HPDE6-E6E7 (cell line): ENCODE data around the gene TRIM61.
A peak's percentile ranks its signal among the peaks of the same experiment; 100 is the strongest.
"Not testable (repeated sequence)": the region's sequence is repeated elsewhere in the genome, so short reads cannot be mapped to it uniquely, and the experiment has no call there.

ENCODE experiments used
- DNase-seq: peaks from one replicate; pipeline ENCODE4 v3.0.0; 2011; ENCODE audit warnings: missing footprints; ENCODE audit errors: extremely low spot score

TRIM61 gene

DNA sequence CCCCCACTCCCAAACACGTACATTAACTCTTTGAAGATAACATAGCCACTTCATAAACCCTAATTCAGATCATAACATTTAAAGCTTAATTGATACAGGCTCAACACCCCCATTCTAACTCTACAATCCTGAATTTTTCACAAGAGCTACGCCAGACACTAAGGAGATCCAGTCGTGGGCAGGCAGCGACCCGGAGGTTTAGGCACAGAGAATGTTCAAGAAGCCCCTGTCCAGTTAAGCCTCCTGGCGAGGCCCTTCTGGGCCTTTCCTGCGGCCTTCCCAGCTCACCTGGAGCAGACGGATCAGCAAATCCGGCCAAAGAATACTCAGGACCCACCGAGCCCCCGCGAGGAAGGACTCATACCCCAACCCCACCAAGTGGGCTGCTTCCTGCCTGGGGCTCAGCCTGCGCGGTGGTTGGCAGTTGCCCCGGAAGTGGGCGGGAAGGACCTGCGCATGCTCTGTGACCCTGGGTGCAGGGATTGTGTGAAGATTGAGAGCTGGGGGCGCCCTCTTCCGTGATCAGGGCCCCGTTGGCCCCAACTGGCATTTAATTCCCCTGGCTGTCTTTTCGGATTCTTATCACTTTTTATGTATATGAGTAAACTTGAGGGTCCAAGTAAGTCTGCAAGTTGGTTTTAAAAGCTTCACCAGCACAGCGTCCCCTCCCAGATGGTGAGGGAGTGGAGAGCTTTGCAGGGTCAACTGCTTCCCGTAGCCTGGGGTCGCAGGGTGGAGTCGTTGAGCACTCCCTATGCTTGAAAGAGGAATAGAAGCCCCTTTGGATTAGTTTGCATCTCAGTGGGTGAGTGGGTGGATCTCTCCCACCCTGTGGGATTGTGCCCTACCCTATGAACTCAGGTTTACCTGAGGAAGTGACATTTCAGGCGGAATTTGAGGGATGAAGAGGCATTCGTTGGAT lies at the start of gene TRIM61:
TSS of gene TRIM61 (minus strand) at position 415 of the 922 bp plus-strand sequence. CDS start 7,655 bp downstream, outside the sequence.
- DNase-seq: no peak

DNA sequence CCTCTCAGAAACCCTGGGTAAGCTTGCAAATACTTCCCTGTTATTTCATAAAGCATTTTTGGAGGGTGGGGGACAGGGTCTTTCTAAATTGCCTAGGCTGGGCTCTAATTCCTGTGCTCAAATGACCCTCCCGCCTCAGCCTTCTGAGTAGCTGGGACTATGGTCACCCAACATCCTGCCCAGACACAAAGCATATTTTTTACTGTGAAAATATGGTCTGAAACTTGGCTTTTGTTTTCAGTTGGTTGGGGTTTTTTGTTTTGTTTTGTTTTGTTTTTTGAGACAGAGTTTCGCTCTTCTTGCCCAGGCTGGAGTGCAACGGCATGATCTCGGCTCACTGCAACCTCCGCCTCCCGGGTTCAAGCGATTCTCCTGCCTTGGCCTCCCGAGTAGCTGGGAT lies 48.3 kb upstream of the TRIM61 start:
- DNase-seq: not testable (repeated sequence)

DNA sequence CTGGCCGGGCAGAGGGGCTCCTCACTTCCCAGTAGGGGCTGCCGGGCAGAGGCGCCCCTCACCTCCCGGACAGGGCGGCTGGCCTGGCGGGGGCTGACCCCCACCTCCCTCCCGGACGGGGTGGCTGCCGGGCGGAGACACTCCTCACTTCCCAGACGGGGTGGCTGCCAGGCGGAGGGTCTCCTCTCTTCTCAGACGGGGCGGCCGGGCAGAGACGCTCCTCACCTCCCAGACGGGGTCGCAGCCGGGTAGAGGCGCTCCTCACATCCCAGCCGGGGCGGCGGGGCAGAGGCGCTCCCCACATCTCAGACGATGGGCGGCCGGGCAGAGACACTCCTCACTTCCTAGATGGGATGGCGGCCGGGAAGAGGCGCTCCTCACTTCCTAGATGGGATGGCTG lies 42.5 kb upstream of the TRIM61 start:
- DNase-seq: not testable (repeated sequence)

DNA sequence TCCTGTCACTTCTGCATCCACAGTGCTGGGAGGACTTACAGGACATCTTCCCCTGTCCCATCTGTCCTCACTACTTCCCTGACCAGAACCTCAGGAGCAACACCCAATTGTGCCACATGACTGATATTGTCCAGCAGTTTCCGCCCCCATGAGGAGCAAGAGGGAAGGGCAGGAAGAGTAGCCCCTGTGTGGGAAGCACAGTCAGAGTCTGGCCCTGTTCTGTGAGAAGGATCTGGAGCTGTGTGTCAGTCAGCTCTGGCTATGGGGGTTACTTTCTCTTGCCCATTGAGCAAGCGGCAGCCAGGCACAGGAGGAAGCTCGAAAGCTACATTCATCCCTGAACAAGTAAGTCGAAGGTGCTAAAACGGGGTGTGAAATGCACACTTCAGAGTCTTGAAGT lies 39.5 kb upstream of the TRIM61 start:
- DNase-seq: no peak

DNA sequence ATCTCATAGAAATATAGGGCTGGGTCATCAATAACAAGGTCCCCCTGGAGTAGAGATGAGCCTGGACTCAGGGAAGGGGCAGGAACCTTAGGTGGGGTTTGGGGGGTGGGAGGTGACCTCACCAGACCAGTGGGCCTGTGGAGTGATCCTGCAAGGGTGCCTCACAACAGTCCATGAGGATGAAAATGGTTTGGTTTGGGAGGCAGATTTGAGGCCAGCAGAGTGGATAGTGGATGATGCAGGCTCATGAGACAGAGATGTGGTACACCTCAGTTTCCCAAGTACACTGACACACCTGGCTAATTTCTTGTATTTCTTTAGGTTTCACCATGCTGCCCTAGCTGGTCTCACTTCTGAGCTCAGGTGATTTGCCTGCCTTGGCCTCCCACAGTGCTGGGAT lies 36.2 kb upstream of the TRIM61 start:
- no peak for DNase-seq

DNA sequence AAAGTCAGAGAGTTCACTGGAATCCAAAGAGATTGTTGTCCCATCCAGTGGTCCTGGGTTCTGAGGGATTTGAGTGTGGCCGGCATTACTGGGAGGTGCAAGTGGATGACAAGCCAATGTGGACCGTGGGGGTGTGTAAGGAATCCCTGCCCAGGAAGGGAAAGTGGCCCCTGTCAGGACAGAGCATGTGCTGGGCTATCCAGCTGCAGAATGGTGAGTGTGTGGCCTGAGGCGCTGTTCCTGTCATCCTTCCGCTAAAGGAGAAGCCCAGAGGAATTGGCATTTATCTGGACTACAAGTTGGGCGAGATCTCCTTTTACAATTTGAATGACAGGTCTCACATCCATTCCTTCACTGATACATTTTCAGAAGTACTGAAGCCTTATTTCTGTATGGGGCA lies 33.9 kb upstream of the TRIM61 start:
- peak; percentile 13 for DNase-seq

DNA sequence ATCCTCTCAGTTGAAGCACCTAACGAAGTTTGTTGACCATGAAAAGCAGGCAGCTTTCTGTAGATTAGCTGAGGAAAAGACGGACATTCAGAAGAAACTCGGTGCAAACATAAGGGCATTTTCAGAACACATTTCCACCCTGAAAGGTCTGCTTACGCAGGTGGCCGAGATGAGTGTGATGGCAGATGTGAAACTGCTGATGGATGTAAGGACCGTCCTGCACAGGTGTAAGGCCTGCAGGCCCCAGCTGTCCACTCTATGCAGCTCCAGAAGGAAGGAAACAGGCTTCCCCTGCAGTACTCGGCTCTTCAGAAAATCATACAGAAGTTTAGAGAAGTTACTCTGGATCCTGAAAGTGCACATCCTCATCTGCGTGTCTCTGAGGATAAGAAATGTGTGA lies 33.5 kb upstream of the TRIM61 start:
- no peak for DNase-seq

DNA sequence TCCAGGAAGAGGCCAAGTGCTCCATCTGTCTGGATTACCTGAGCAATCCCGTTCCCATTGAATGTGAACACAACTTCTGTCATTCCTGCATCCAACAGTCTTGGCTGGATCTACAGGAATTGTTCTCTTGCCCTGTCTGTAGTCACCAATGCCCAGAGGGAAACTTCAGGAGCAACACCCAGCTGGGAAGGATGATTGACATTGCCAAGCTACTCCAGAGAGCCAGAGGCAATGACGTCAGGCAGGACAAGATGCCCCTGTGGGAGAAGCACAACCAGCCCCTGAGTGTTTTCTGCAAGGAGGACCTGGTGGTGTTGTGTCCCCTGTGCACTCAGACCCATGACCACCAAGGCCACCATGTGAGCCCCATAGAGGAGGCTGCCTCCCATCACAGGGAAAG lies 33.0 kb upstream of the TRIM61 start:
- DNase-seq: no peak

DNA sequence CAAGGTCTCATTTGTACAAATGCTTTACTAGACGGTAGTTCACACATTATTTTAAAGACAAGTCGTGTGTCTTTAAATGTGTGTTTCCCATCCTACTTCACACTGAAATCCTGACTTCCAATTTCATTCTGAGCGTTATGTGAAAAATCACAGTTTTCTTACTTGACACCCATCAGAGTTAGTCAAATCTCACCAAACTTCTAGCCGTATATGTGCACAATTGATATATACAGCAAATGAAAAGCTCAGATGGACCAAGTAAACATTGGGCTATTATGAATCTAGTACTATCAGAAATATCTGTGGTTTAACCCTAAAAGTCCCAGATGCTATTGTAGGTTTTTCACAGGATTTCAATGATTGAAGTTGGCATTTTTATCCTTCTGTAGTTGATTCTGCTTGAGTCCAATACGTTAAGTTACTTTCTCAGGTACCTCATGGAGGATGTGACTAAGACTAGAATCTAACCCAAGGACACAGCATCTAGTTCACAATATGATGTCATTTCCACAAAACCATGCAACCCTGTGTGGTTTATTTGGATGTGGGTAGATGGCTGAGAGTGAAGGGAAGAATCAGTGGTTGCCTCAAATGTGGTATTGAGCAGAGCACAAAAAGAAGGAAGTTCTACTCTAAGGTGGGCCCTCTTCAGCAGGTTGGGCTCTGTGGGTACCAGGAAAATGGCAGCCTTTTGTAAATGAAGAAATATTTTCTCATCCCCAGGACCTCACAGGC lies 32.2 kb upstream of the TRIM61 start:
- no peak for DNase-seq

DNA sequence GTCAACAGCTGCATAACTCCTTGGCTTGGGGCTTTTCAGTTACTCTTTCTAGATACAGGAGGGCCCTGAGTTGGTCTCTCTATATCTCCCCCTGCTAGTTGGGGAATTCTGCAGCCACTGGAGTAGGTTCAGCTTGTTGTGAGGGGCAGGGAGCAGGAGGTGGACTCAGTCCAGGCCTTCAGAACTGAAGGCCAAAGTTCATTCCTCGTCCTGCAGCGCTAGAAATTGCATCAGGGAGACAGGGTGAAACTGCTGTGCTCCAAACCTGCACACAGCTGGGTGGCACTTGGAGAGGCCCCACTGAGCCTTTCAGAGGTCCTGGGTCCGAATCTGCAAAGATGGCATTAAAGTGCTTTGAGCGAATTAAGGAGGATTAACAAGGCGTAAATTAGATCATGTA lies 29.4 kb upstream of the TRIM61 start:
- no peak for DNase-seq

DNA sequence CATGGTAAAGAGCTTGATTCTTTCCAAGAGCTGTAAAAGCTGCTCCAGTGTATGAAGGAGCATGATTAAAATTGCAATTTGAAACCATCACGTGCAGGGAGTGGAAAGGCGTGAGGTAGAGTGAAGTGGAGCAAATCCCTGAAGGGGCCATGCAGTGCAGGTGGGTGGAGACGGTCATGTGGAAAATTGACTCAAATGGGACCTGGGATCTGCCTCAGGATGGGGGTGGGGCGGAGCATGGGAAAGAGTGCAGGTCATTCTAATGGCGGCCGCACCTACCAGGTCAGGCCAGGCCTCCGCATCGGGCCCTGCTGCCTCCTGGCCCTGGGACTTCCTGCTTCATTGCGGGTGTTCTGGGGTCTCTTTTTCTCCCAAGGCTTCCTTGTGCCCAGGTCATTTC lies 29.0 kb upstream of the TRIM61 start:
- DNase-seq: no peak

DNA sequence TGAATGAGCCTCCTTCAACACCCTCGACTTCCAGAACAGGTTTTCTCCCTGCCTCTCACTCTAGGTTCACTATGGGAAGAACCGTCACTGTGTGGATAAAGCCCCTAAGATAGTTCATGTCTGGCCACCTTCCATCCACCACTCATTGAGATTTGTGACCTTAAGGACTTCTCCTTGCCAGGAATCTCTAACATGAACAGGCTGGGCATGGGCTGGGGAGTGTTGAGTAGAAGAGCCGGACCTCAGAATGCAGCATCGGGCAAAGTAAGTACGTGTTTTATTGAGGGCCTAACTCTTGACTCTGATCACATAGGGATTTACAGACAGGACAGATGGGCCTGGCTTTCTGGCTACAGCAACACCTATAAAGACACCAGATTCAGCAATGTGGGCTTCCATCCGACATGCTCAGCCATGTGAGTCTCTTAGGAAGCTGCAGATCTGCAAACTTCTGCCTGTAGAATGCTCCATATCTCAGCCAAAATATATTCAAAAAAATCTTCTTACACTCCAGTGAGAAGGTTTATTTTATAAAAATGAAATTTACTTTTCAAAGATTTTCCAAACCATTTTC lies 28.0 kb upstream of the TRIM61 start:
- DNase-seq: no peak

DNA sequence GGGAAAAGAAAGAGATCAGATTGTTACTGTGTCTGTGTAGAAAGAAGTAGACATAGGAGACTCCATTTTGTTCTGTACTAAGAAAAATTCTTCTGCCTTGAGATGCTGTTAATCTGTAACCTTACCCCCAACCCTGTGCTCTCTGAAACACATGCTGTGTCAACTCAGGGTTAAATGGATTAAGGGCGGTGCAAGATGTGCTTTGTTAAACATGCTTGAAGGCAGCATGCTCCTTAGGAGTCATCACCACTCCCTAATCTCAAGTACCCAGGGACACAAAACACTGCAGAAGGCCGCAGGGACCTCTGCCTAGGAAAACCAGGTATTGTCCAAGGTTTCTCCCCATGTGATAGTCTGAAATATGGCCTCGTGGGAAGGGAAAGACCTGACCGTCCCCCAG lies 24.5 kb upstream of the TRIM61 start:
- not testable (repeated sequence) for DNase-seq

DNA sequence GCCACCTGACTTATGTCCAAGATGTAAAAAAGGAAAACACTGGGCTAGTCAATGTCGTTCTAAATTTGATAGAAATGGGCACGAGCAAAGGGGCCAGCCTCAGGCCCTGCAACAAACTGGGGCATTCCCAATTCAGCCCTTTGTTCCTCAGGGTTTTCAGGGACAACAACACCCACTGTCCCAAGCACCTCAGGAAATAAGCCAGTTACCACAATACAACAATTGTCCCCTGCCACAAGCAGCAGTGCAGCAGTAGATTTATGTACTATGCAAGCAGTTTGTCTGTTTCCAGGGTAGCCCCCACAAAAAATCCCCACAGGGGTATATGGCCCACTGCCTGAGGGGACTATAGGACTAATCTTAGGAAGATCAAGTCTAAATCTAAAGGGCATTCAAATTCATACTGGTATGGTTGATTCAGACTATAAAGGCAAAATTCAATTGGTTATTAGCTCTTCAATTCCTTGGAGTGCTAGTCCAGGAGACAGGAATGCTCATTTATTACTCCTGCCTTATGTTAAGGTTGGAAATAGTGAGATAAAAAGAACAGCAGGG lies 21.1 kb upstream of the TRIM61 start:
- not testable (repeated sequence) for DNase-seq

DNA sequence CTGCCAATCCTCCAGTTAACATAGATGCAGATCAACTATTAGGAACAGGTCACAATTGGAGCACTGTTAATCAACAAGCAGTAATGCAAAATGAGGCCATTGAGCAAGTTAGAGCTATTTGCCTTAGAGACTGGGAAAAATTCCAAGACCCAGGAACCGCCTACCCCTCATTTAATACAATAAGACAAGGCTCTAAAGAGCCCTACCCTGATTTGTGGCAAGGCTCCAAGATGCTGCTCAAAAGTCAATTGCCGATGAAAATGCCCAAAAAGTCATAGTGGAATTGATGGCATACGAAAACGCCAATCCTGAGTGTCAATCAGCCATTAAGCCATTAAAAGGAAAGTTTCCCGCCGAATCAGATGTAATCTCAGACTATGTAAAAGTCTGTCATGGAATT lies 20.5 kb upstream of the TRIM61 start:
- DNase-seq: no peak

DNA sequence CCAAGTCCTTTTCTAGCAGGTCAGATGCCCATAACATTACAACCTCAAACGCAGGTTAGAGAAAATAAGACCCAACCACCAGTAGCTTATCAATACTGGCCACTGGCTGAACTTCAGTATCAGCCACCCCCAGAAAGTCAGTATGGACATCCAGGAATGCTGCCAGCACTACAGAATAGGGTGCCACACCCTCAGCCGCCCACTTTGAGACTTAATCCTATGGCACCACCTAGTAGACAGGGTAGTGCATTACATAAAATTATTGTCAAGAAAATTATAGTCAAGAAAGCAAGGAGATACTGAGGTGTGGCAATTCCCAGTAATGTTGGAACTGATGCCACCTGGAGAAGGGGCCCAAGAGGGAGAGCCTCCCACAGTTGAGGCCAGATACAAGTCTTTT lies 19.9 kb upstream of the TRIM61 start:
- DNase-seq: no peak

DNA sequence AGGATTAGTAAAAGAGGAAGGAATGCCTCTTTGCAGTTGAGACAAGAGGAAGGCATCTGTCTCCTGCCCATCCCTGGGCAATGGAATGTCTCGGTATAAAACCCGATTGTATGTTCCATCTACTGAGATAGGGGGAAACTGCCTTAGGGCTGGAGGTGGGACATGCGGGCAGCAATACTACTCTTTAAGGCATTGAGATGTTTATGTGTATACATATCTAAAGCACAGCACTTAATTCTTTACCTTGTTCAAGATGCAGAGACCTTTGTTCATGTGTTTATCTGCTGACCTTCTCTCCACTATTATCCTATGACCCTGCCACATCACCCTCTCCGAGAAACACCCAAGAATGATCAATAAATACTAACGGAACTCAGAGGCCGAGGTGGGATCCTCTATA lies 18.7 kb upstream of the TRIM61 start:
- DNase-seq: not testable (repeated sequence)

DNA sequence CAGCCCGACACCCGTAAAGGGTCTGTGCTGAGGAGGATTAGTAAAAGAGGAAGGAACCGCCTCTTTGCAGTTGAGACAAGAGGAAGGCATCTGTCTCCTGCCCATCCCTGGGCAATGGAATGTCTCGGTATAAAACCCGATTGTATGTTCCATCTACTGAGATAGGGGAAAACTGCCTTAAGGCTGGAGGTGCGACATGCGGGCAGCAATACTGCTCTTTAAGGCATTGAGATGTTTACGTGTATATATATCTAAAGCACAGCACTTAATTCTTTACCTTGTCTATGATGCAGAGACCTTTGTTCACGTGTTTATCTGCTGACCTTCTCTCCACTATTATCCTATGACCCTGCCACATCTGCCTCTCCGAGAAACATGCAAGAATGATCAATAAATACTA lies 13.3 kb upstream of the TRIM61 start:
- DNase-seq: not testable (repeated sequence)

DNA sequence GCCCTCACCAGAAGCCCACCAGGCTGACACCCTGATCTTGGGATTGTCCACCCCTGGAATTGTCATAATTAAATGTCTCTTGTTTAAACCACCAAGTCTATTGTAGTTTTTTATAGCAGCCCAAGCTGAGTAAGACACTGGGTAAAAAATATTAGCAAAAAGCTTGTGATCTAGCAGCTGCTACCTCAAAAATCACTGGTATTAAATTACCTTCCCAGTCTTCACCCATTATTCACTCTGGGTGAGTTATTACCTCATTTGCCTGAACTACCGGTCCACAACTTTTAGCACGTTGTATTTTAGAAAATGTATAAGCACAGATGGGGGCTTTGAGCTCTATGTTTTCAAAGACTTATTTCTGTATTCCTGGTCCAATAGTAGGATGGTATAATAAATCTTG lies 12.0 kb upstream of the TRIM61 start:
- DNase-seq: no peak

DNA sequence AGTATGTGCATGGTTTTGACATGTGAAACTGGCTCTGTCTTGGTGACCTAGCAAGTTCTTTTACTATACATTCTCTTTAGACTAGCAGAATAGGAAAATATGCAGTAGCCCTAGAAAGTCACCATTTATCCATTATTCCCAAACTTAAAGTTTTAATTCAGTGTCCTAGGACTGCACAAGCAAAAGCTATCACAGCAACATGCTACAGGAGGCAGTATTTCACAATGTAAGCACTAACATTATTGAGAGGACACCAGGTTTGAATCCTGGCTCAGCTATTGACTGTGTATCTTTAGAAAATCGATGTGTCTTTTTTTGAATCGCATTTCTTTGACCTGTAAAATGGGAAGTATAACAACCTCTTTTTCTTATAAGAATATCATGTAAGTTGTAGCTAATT lies 5.5 kb downstream of the TRIM61 start:
- DNase-seq: not testable (repeated sequence)

DNA sequence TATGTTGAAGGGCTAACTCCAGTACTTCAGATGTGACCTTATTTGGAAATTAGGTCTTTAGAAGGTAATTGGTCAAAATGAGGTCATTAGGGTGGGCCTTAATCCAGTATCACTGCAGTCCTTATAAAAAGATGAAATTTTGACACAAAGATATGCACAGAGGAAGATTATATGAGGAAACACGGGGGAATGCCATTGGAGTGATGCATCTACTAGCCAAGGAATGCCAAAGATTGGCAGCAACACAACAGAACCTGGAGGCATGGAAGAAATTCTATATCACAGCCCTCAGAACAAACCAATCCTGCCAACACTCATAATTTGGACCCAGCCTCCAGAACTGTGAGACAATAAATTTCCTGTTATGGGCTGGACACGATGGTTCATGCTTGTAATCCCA lies 17.6 kb downstream of the TRIM61 start:
- peak; percentile 37 for DNase-seq

DNA sequence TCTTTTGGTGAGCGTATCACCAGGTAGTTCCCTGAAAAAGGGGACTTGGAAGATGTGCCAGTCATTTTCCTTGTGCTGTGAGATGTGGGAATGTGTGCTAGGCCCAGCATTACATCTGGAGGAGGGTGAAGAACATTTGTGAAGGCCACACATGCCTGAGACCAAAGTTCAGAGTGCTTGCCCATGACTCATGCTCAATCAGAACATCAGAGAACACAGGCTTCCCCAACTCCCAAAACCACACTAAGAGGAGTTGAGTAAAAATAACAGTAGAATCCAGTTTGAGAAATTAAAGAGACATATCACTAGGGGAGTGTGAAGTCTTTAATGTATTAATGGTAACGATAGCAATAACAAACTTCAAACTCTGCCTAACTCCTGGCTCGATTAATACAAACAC lies 18.0 kb downstream of the TRIM61 start:
- DNase-seq: not testable (repeated sequence)
